Stimulated activated CD4-positive, alpha-beta T cell treated with anti-CD3 and anti-CD28 coated beads, Interleukin-2, amount 100 ng/mL, for 4 hours (primary cell): ENCODE results near the gene TMIE.
"Not testable (repeated sequence)": the region's sequence is repeated elsewhere in the genome, so short reads cannot be mapped to it uniquely, and the experiment has no call there.

Experiments used
- DNase-seq: peaks from one replicate; pipeline ENCODE4 v3.0.0-alpha.2; 2020; ENCODE audit warnings: low read depth

Gene TMIE

DNA sequence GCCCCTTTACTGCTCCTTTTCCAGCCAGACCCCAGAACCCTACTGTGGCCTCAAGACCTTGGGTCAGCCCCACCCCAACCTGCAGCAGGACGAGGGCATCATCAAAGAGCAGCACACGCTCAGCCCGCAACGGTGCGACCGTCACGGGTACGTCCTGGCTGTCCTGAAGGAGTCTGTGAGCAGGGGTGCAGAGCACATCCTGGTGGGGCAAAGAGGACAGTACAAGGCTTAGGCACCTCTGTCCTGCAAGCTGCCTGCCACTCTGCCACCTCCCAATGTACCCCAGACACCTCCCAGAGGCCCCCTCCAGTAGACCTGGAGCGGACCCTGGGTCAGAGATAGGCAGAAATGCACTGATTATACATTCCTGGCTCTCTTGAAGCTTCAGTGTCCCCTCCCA is 15.7 kb upstream of the TMIE start:
- DNase-seq = no peak

DNA sequence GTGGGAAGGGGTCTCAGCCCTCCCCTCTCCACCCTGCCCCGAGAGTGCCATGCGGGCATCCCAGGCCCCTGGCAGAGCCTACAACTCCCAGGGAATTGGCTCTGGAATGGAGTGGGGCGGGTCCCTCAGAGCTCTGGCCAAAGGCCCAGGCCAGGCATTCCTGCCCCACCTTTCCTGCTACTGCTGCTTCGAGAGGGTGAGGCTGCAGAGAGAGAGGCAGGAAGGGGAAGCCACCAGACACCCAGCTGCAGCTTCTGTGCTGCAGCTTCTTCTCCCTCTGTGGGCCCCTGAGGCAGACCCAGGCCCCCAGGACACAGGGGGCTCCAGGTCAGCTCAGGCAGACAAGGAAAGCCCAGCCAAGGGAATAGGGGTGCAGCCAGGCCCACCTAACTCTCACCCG is 10.4 kb upstream of the TMIE start:
- no peak for DNase-seq

- DNase-seq = no peak
These were observed 8.6 kb upstream of the TMIE start for GRCh38 chr3:46692566-46692990.

- peak; percentile 60 for DNase-seq
These were observed 7.9 kb upstream of the TMIE start, which contains the start of gene ALS2CL for GRCh38 chr3:46693038-46693891. TSS of gene ALS2CL (minus strand) at chr3:46693679. CDS start at chr3:46689440, 4,239 bp downstream.

DNA sequence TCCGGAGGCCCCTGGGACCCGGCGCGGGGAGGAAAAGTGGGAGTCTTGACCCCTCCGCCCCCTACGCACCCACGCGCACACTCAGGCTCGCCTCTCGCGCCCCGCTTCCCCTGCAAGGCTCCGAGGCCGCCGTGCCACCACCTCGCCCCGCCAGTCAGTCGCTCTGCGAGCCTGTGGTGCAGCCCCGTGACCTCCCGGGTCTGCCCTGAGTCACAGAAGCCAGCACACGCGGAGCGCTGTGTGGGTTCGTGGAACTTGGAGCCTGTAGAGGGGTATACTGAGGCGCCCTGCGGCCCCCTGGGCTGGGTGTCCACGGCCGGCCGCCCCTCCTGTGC is 7.3 kb upstream of the TMIE start:
- DNase-seq = peak; percentile 49

DNA sequence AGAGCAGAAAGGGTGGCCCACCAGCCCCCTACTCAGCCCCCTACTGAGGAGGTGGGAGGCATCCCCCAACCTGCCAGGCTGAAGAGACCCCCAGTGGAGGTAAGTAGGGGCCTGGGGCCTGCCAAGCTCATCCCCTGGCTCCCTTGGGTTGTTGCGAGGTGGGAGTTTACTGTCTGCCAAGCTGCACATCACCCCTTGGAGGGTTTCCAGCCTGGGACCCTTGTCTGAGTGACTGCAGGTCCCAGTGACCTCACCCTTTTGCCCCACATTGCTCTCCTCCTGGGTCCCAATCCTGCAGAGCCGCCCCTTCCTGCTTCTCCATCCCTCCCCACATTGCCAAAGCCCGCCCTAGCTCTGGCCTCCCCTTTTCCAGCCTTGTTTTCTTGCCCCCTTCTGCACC is 6.7 kb upstream of the TMIE start:
- no peak for DNase-seq

DNA sequence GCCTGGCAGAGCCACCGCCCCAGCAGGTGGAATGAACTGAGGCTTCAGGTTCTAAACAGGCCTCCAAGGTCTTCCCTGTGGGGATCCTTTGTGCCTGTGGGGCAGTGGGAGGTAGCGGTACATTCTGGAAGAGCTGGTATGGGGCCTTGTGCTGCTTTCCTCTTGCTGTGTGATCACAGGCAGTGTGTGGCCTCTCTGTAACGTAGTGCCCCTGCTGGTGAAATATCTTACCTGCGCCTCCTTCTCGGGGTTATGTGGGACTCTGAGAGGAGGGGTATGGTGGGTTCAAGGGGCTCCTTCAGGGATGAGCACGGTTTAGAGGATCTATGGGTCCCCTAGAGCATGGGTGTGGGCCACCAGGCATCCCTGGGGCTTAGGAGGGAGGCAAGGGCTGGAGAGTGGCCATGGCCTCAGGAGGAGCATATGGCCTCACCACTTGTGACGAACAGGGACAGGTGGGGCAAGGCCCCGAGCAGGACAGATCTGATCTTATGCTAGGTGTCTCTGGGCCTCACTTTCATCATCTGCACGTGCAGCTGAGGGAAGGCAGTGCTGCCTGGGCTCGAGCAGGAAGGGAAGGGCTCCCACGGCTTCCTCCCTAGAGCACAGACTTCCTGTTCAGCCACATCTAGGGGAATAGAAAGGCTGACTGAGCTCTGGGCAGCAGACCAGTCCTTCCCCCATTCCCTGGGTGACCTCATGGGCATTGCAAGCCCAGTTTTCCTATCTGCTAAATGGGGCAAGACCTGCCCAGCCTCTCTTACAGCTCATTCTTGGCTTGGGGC is 5.8 kb upstream of the TMIE start:
- peak; percentile 37 for DNase-seq

- no peak for DNase-seq
These were observed 5.0 kb upstream of the TMIE start for GRCh38 chr3:46695962-46696894.

GRCh38 chr3:46699676-46700523 is 1.3 kb upstream of the TMIE start:
- DNase-seq = no peak

GRCh38 chr3:46700772-46701171 is 420 bp upstream of the TMIE start:
- DNase-seq = no peak

DNA sequence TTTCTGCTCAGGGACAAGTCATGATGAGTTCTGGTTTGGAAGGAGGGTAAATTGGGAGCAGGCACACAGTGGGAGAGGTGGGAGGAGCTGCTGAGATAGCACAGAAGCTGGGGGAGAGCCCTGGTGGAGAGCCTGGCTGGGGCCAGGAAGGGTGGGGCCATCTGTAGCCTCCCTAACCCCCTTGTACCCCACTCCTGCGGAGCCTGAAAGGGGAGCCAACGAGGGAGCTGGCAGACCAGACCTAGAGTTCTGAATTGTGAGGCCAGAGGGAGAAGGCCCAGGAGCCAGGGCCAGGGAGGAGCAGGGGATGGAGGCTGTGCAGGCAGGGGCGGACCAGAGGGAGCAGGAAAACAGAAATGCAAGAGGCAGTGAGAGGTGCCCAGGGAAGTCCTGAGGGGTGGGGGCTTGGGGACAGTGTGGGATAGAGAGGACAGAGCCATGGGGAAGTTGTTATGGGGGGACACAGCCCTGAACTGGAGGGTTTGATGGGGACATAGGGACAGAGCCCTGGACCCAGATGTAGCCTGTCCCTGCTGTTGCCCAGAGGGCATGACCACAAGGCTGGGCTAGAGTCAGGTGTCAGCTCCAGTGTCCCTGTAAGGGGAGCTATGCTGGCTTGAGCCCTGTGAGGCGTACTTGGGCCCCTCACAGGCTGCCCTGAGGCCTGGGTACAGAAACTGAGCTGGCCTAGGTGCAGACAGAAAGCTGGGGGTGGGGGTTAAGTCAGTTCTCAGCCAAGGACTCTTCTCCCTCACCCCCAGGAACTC is 1.2 kb downstream of the TMIE start:
- DNase-seq = no peak

DNA sequence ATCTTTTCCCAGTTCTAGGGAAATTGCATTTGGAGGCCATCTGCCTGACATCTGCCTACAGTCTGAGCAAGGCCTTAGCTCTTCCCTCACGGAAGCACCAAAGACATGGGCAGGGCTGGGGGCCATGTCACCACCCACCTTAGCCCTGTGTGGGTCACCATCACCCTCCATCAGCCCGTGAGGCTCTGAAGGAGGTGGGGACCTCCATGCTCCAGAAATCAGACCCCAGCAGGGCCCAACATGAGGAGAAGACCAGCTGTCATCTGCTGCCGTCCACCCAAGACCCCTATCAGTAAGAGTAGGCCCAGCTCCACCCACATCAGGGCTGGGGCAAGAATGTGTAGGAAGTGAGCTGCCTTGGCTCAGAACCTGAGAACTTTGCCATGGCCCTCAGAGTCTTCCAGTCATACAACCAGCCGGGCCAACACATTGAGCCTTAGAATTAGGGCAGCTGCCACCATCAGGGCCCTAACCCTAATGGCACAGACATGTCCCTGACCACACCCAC is 1.9 kb downstream of the TMIE start:
- DNase-seq = no peak

DNA sequence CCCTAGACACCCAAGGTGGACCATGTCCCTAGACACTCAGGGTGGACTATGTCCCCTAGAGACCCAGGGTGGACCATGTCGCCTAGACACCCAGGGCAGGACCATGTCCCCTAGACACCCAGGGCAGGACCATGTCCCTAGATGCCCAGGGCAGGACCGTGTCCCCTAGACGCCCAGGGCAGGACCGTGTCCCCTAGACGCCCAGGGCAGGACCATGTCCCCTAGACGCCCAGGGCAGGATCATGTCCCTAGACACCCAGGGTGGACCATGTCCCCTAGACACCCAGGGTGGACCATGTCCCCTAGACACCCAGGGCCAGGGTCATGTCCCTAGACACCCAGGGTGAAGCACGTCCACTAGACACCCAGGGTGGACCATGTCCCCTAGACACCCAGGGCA is 3.2 kb downstream of the TMIE start:
- not testable (repeated sequence) for DNase-seq

DNA sequence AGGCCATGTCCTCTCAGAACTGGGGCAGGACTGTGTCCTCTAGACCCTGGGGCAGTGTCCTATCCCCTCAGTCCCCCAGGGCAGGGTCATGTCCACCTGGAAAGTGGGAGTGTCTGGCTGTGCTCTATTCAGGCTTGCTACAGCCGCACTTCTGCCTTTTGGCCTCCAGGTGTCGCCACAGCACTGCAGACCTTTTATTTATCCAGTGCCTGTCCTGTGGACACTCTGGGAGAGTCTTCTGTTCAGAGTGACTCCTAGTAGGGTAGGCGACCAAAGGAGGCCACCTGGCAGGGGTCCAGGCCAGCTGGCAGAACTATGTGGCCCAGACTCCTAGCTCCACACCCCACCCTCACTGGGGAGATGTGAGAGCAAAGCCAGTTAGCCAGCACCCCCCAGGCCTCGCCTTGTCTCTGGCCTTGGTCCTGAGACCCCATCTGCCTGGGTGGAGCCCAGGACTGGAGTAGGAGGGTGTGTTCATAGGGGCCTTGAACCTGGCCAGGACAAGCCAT is 3.9 kb downstream of the TMIE start:
- DNase-seq = peak; percentile 34

- no peak for DNase-seq
These were observed 4.8 kb downstream of the TMIE start for GRCh38 chr3:46705751-46706552.

DNA sequence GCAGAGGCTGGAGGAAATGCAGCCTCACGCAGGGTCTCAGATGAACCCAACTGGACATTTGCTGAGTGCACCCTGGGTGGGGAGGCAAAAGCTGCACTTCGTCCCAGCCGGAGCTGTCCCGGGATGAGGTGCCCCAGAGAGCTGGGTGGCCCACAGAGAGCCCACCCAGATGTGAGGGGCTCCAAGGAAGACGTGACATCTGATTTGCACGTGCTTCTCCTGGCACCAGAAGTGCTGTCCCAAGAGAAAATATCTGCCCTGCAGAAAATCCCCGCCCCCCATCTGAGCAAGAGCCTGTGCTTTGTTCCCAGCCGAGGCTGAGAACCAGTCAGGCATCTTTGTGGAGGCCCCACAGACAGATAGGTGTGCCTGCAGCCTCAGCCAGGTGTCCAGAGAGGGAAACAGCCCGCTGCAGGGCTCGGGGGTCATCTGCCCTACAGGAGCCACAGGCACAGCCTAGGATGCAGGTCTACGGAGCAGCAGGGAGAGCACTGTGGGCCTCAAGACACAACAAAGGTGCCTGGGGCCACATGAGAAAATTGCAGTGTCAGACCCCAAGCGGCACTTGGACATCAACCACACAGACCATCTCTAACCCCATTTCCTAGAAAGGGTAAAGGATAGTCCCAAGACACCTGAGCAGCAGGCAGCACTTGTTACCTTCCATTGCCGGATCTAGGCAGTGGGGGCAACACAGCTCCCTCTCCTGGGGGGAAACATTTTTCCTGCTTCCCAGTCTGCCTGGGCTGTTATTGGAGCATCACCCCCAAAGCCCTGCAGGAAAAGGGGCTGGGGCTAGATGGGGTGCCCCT is 5.8 kb downstream of the TMIE start:
- no peak for DNase-seq

GRCh38 chr3:46707601-46708011 is 6.4 kb downstream of the TMIE start:
- DNase-seq = no peak
